Measurements from ENCODE around the gene PRRX2.
"Not testable (repeated sequence)": the region's sequence is repeated elsewhere in the genome, so short reads cannot be mapped to it uniquely, and the experiment has no call there.

PRRX2 gene

GRCh38 chr9:129737479-129738274 lies 72.2 kb downstream of the PRRX2 start:
- peak; percentile 75 for DNase-seq

GRCh38 chr9:129739432-129739831 lies 74.0 kb downstream of the PRRX2 start:
- no peak for DNase-seq

GRCh38 chr9:129740174-129740573 lies 74.7 kb downstream of the PRRX2 start:
- no peak for DNase-seq

GRCh38 chr9:129740666-129741464 lies 75.4 kb downstream of the PRRX2 start:
- no peak for DNase-seq

- no peak for DNase-seq
Measured at GRCh38 chr9:129745200-129745599, 79.8 kb downstream of the PRRX2 start.

- no peak for DNase-seq
Measured at GRCh38 chr9:129746092-129746777, 80.8 kb downstream of the PRRX2 start.

- no peak for DNase-seq
Measured at GRCh38 chr9:129748249-129748648, 82.8 kb downstream of the PRRX2 start.

- not testable (repeated sequence) for DNase-seq
Measured at GRCh38 chr9:129749052-129749451, 83.6 kb downstream of the PRRX2 start.

GRCh38 chr9:129749575-129749974 lies 84.1 kb downstream of the PRRX2 start:
- DNase-seq = no peak

- no peak for DNase-seq
Measured at GRCh38 chr9:129750013-129750638, 84.7 kb downstream of the PRRX2 start.

GRCh38 chr9:129751841-129752801 lies 86.7 kb downstream of the PRRX2 start:
- no peak for DNase-seq

GRCh38 chr9:129752900-129753729 lies 87.7 kb downstream of the PRRX2 start, which contains the start of gene PTGES:
PTGES (minus strand) TSS chr9:129753042; CDS start chr9:129753012, 30 bp downstream.
- DNase-seq = peak; percentile 64

- DNase-seq = no peak
Measured at GRCh38 chr9:129755151-129755550, 89.7 kb downstream of the PRRX2 start.

- DNase-seq = no peak
Measured at GRCh38 chr9:129756191-129756590, 90.7 kb downstream of the PRRX2 start.

GRCh38 chr9:129757045-129757444 lies 91.6 kb downstream of the PRRX2 start:
- peak; percentile 35 for DNase-seq

- no peak for DNase-seq
Measured at GRCh38 chr9:129759319-129759718, 93.9 kb downstream of the PRRX2 start.

- no peak for DNase-seq
Measured at GRCh38 chr9:129759804-129760502, 94.5 kb downstream of the PRRX2 start.

GRCh38 chr9:129760784-129761183 lies 95.3 kb downstream of the PRRX2 start:
- DNase-seq = not testable (repeated sequence)

GRCh38 chr9:129761293-129761900 lies 96.0 kb downstream of the PRRX2 start:
- no peak for DNase-seq

All from CD4-positive, alpha-beta T cell treated with Interferon gamma for 1 hour (primary cell).